Measurements from ENCODE around the gene ZCWPW1. TPM values are rescaled to one million over a fixed set of nuclear protein-coding genes. Genes with fewer than 3 reads are reported as not detected.
A peak's percentile ranks its signal among the peaks of the same experiment; 100 is the strongest.

The ZCWPW1 gene
- total and polyA plus RNA-seq, 12 donors, result 3.3 to 7.5 (median 4.2) TPM

- WGBS, 2 donors, result 2% methylated on average over 61 to 81 of the region's 81 CpGs
- intact Hi-C loops (cut with DNase I), result no loop called here
- H3K36me3 ChIP-seq, result peaks cover 0 to 41% (median 16%) of the 10 kb centered on the region in 9 donors
- H3K4me1 ChIP-seq, result peaks cover 9 to 54% (median 34%) of the 10 kb centered on the region in 9 donors
- no peaks in the 10 kb centered on the region for H3K27me3 ChIP-seq
- H3K4me3 ChIP-seq, result peak overlapping the region; percentile 62 to 98 (median 91)
- DNase-seq (peak; percentile 29 to 42), ATAC-seq (peak in 6 of 8 donors; percentile 14 to 51 (median 32))
- TF ChIP-seq, protein P1, sequence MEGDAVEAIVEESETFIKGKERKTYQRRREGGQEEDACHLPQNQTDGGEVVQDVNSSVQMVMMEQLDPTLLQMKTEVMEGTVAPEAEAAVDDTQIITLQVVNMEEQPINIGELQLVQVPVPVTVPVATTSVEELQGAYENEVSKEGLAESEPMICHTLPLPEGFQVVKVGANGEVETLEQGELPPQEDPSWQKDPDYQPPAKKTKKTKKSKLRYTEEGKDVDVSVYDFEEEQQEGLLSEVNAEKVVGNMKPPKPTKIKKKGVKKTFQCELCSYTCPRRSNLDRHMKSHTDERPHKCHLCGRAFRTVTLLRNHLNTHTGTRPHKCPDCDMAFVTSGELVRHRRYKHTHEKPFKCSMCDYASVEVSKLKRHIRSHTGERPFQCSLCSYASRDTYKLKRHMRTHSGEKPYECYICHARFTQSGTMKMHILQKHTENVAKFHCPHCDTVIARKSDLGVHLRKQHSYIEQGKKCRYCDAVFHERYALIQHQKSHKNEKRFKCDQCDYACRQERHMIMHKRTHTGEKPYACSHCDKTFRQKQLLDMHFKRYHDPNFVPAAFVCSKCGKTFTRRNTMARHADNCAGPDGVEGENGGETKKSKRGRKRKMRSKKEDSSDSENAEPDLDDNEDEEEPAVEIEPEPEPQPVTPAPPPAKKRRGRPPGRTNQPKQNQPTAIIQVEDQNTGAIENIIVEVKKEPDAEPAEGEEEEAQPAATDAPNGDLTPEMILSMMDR (IDR thresholded peaks at IDR 0.05), result no peak
- no peaks in the 10 kb centered on the region for H3K9me3 ChIP-seq
- peak overlapping the region; percentile 91 to 99 (median 97) for H3K27ac ChIP-seq
Measured at GRCh38 chr7:100435401-100436304, 7.2 kb upstream of the ZCWPW1 start.

DNA sequence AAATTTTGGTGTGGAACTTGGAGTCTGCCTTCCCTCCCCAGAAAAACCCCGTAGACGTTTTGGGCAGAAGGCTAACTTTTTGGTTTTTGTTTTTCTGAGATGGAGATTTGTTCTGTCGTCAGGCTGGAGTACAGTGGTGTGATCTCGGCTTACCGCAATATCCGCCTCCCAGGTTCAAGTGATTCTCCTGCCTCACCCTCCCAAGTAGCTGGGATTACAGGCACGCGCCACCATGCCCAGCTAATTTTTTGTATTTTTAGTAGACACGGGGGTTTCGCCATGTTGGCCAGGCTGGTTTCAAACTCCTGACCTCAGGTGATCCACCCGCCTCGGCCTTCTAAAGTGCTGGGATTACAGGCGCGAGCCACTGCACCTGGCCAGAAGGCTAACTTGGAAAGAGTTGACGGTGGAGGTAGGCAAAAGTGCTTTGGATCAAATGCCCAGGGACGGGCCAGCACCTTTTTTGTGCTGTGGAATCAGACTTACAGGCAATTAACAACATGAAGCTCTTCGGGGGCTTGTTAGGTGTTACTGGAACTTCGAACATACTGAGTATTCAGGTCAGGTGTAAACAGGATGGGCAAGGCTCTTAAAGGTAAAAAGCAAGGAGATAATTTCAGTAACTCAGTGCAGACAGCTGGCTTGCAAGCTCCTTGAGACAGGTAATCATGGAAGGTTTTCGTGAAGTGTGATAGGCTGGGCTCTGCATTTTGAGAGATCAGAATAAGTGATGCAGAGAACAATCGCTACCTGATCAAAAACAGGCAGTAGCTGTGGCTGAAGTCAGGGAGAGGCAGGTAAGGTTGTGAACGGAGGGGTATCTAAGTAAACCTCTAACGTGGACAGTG lies 6.0 kb upstream of the ZCWPW1 start:
- H3K4me3 ChIP-seq, result peak overlapping the region in 7 of 10 donors; percentile 73 to 98 (median 91)
- 87% methylated on average over 22 of the region's 22 CpGs for WGBS, 2 donors

DNA sequence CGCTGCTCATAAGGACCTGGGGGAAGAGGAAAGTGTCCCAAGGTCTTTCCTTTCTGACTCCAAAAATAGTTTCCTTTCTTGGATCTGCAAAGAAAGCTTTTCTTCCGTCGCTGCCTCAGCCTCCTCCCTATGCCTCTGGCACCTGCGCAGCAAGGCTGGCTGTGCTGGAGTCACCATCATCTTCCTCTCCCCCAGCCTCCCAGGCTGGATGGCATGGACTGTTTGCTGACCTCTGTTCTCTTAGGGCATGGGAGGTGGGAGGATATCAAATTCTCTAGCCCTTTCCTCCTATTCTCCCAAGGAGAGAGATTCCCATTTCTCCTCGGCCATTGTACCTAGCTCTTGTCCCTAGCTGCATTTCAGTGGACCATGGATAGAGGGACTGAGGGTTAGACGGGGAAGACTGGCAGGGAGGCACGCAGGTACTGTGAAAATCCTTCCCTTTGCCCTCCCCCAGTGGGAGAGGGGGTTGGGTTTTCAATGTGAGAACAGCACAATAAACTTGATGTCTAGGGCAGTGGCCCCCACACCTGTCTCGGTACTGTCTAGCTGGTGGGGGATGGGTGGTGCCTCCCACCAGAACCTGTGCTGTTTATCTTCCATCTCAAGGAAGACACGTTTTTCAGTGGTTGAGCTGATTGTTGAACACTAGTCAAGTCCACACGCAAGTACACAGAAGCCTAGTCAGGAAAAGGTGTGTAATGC lies 5.2 kb upstream of the ZCWPW1 start:
- peaks cover 12 to 58% (median 43%) of the 10 kb centered on the region in 9 donors for H3K4me1 ChIP-seq
- H3K4me3 ChIP-seq, result no peak overlapping the region
- peaks cover 0 to 41% (median 16%) of the 10 kb centered on the region in 9 donors for H3K36me3 ChIP-seq
- no peaks in the 10 kb centered on the region for H3K27me3 ChIP-seq
- no peaks in the 10 kb centered on the region for H3K9me3 ChIP-seq
- TF ChIP-seq, protein P1 (IDR thresholded peaks at IDR 0.05), result no peak
- 72 to 73% methylated on average over 10 of the region's 10 CpGs for WGBS, 2 donors
- peak overlapping the region in 2 of 10 donors; percentile 31 to 34 for H3K27ac ChIP-seq
- ATAC-seq (no peak), DNase-seq (no peak)
- intact Hi-C loops (cut with DNase I), result loop anchor here in 1 of 10 donors (5.0 kb wide), 1 partner anchor 244 kb away; no protein-coding TSS in a partner anchor

More for the DNA sequence above, 6.0 kb upstream of the ZCWPW1 start:
- TF ChIP-seq, protein P1 (IDR thresholded peaks at IDR 0.05), result no peak
- H3K9me3 ChIP-seq, result no peaks in the 10 kb centered on the region
- DNase-seq (no peak), ATAC-seq (no peak)
- intact Hi-C loops (cut with DNase I), result loop anchor here in 1 of 10 donors (5.0 kb wide), 1 partner anchor 243 kb away; no protein-coding TSS in a partner anchor
- H3K27me3 ChIP-seq, result no peaks in the 10 kb centered on the region
- peak overlapping the region in 5 of 10 donors; percentile 3 to 99 (median 97) for H3K27ac ChIP-seq
- peaks cover 12 to 58% (median 43%) of the 10 kb centered on the region in 9 donors for H3K4me1 ChIP-seq
- peaks cover 0 to 41% (median 16%) of the 10 kb centered on the region in 9 donors for H3K36me3 ChIP-seq
